Measurements from ENCODE around the gene DSE.

The DSE gene

GRCh38 chr6:116476002-116476678 is 105.4 kb downstream of the DSE start:
- no peak for DNase-seq (ENCODE audit: low read depth)

- no peak for DNase-seq (ENCODE audit: low read depth)
Measured at GRCh38 chr6:116482780-116483179, 112.0 kb downstream of the DSE start.

- DNase-seq (ENCODE audit: low read depth) = no peak
Measured at GRCh38 chr6:116483616-116484015, 112.9 kb downstream of the DSE start.

- no peak for DNase-seq (ENCODE audit: low read depth)
Measured at GRCh38 chr6:116485559-116486184, 114.9 kb downstream of the DSE start.

- no peak for DNase-seq (ENCODE audit: low read depth)
Measured at GRCh38 chr6:116491610-116492330, 121.0 kb downstream of the DSE start.

- DNase-seq (ENCODE audit: low read depth) = no peak
Measured at GRCh38 chr6:116492331-116493067, 121.8 kb downstream of the DSE start.

Measured in GM04504 (cell line).